IMR-90 (cell line): ENCODE data around the gene GJC2. TPM values are rescaled to one million over a fixed set of nuclear protein-coding genes. Genes with fewer than 3 reads are reported as not detected.

Experiments used
- ATAC-seq: fragments of 200-7000 bp; cut with Tn5 transposase; 2 replicates; pipeline ENCODE4 v1.9.1; 2020; ENCODE audit warnings: low read depth, mild to moderate bottlenecking, moderate library complexity
- BruUV-seq: library from RNA; stranded (reverse); fragments of 400-500 nt; replicated peaks from 2 replicates; lab custom pipeline; 2021; lab: Mats Ljungman, UMichigan
- CTCF ChIA-PET: fragments of 300-600 bp; formaldehyde crosslinking; extraction: SDS; loops from one replicate; lab custom pipeline; 2021; ENCODE audit warnings: antibody characterized with exemption; lab: Yijun Ruan, JAX
- POLR2A ChIA-PET: fragments of 300-600 bp; sonication (Branson Sonifier 250); formaldehyde crosslinking; loops from one replicate; lab custom pipeline; 2022; ENCODE audit warnings: antibody characterized with exemption; ENCODE audit not compliant: unreplicated experiment; lab: Charles Lee
- DNase-seq: peaks from one replicate; pipeline ENCODE4 v3.0.0; 2013
- H2AFZ ChIP-seq: replicated peaks from 2 replicates; pipeline ENCODE3; 2013; ENCODE audit warnings: low read length, mild to moderate bottlenecking; ENCODE audit not compliant: poor library complexity
- H2AK5ac ChIP-seq: 2 replicates; pipeline ENCODE4 v1.6.1; 2013; ENCODE audit warnings: low read depth, low read length, inconsistent platforms
- H2AK9ac ChIP-seq: replicated peaks from 2 replicates; pipeline ENCODE3; 2013; ENCODE audit warnings: mild to moderate bottlenecking, low read depth, low read length, moderate library complexity; ENCODE audit not compliant: poor library complexity
- H2BK120ac ChIP-seq: 2 replicates; pipeline ENCODE4 v1.6.1; 2013; ENCODE audit warnings: low read depth, low read length, inconsistent platforms
- H2BK15ac ChIP-seq: 3 replicates; pipeline ENCODE4 v1.6.1; 2013; ENCODE audit warnings: low read depth, low read length, inconsistent platforms
- H2BK20ac ChIP-seq: 2 replicates; pipeline ENCODE4 v1.6.1; 2013; ENCODE audit warnings: low read depth, mild to moderate bottlenecking, inconsistent platforms, low read length, moderate library complexity
- H2BK5ac ChIP-seq: 2 replicates; pipeline ENCODE4 v1.6.1; 2013; ENCODE audit warnings: mild to moderate bottlenecking, low read depth, low read length, inconsistent platforms; ENCODE audit not compliant: poor library complexity, severe bottlenecking
- H3K14ac ChIP-seq: replicated peaks from 2 replicates; pipeline ENCODE4 v1.6.1; 2013; ENCODE audit warnings: low read depth, low read length, inconsistent platforms
- H3K18ac ChIP-seq: 2 replicates; pipeline ENCODE4 v1.6.1; 2013; ENCODE audit warnings: low read depth, low read length, control low read depth
- H3K23ac ChIP-seq: 2 replicates; pipeline ENCODE4 v1.6.1; 2013; ENCODE audit warnings: low read depth, low read length, inconsistent platforms
- H3K27ac ChIP-seq: 2 replicates; pipeline ENCODE4 v1.5.1; 2013; ENCODE audit warnings: mild to moderate bottlenecking, control low read depth, low read length; ENCODE audit not compliant: insufficient read depth
- H3K27me3 ChIP-seq: 2 replicates; pipeline ENCODE4 v1.6.1; 2013; ENCODE audit warnings: low read length; ENCODE audit not compliant: control insufficient read depth, insufficient read depth
- H3K36me3 ChIP-seq: 2 replicates; pipeline ENCODE4 v1.6.1; 2013; ENCODE audit warnings: low read length, mixed read lengths; ENCODE audit not compliant: control insufficient read depth, insufficient read depth
- H3K4ac ChIP-seq: 2 replicates; pipeline ENCODE4 v1.6.1; 2013; ENCODE audit warnings: low read depth, low read length, inconsistent platforms
- H3K4me1 ChIP-seq: 2 replicates; pipeline ENCODE4 v1.6.1; 2013; ENCODE audit warnings: low read length, mixed read lengths; ENCODE audit not compliant: control insufficient read depth, insufficient read depth
- H3K4me2 ChIP-seq: 2 replicates; pipeline ENCODE4 v1.6.1; 2013; ENCODE audit warnings: low read depth, mild to moderate bottlenecking, control low read depth, low read length, moderate library complexity
- H3K4me3 ChIP-seq: 2 replicates; pipeline ENCODE4 v1.5.1; 2013; ENCODE audit warnings: low read depth, mild to moderate bottlenecking, control low read depth, low read length, moderate library complexity; ENCODE audit not compliant: insufficient read depth
- H3K56ac ChIP-seq: 2 replicates; pipeline ENCODE4 v1.6.1; 2013; ENCODE audit warnings: low read length, inconsistent platforms; ENCODE audit not compliant: insufficient read depth; ENCODE audit errors: extremely low read depth
- H3K79me1 ChIP-seq, 2 experiments: 2 replicates each; pipeline ENCODE4 v1.6.1; 2013; ENCODE audit warnings: low read length in 2 of 2, inconsistent platforms in 1 of 2, low read depth in 1 of 2
- H3K9ac ChIP-seq: 2 replicates; pipeline ENCODE4 v1.6.1; 2013; ENCODE audit warnings: low read depth, low read length, control low read depth
- H3K9me1 ChIP-seq: 2 replicates; pipeline ENCODE4 v1.6.1; 2013; ENCODE audit warnings: low read length, inconsistent platforms; ENCODE audit not compliant: insufficient read depth
- H3K9me3 ChIP-seq: 2 replicates; pipeline ENCODE4 v1.6.1; 2013; ENCODE audit warnings: low read length; ENCODE audit not compliant: control insufficient read depth, insufficient read depth
- H4K20me1 ChIP-seq: 2 replicates; pipeline ENCODE4 v1.6.1; 2013; ENCODE audit warnings: low read length, inconsistent platforms; ENCODE audit not compliant: insufficient read depth
- H4K5ac ChIP-seq: 2 replicates; pipeline ENCODE4 v1.6.1; 2013; ENCODE audit warnings: mild to moderate bottlenecking, low read depth, low read length, control low read depth
- H4K8ac ChIP-seq, 2 experiments: 2 replicates each; pipeline ENCODE4 v1.6.1; 2013; ENCODE audit warnings: low read depth in 2 of 2, low read length in 2 of 2, control low read depth in 1 of 2, inconsistent platforms in 1 of 2
- H4K91ac ChIP-seq: 2 replicates; pipeline ENCODE4 v1.6.1; 2013; ENCODE audit warnings: low read depth, low read length, inconsistent platforms; ENCODE audit not compliant: insufficient read depth
- BHLHE40 ChIP-seq: fragments of 150-350 bp; IDR thresholded peaks from 2 replicates; pipeline ENCODE4 v1.6.1; 2016; ENCODE audit warnings: mild to moderate bottlenecking, low read depth, low read length
- CHD1 ChIP-seq: IDR thresholded peaks from 2 replicates; pipeline ENCODE4 v1.6.1; 2012; ENCODE audit warnings: low read depth, low read length, improper control_type of control experiment
- FOS ChIP-seq: fragments of 150-350 bp; IDR thresholded peaks from 2 replicates; pipeline ENCODE4 v1.6.1; 2016; ENCODE audit warnings: low read depth, low read length
- MAFK ChIP-seq: IDR thresholded peaks from 2 replicates; pipeline ENCODE4 v1.6.1; 2012; ENCODE audit warnings: low read depth, low read length, improper control_type of control experiment
- MAZ ChIP-seq: IDR thresholded peaks from 2 replicates; pipeline ENCODE4 v1.6.1; 2012; ENCODE audit warnings: low read depth, mild to moderate bottlenecking, low read length, improper control_type of control experiment, moderate library complexity, borderline replicate concordance
- NFE2L2 ChIP-seq: fragments of 150-350 bp; IDR thresholded peaks from 2 replicates; pipeline ENCODE4 v1.6.1; 2016; ENCODE audit warnings: low read depth, mild to moderate bottlenecking, low read length
- POLR2A ChIP-seq: IDR thresholded peaks from 2 replicates; pipeline ENCODE4 v1.6.1; 2012; ENCODE audit warnings: mild to moderate bottlenecking, low read depth, low read length
- RAD21 ChIP-seq: IDR thresholded peaks from 2 replicates; pipeline ENCODE4 v1.6.1; 2012; ENCODE audit warnings: low read length, improper control_type of control experiment
- RFX5 ChIP-seq: IDR thresholded peaks from 2 replicates; pipeline ENCODE4 v1.8.0; 2012; ENCODE audit warnings: low read depth, mild to moderate bottlenecking, low read length, moderate library complexity
- SMC3 ChIP-seq: fragments of 150-350 bp; IDR thresholded peaks from 2 replicates; pipeline ENCODE4 v1.6.1; 2016; ENCODE audit warnings: low read depth, mild to moderate bottlenecking, antibody characterized with exemption, low read length, moderate library complexity
- WGBS, 2 experiments: methylation state at CpG; one replicate each; pipeline versions ENCODE4 v1.1.5 to v1.1.7; 2013; ENCODE audit warnings: missing lambda C conversion rate in 2 of 2; ENCODE audit not compliant: insufficient read length in 1 of 2; ENCODE audit errors: extremely low coverage in 2 of 2; 5-methylcytosine and 5-hydroxymethylcytosine counted together
- dilution Hi-C: fragments of 300-500 bp; cut with HindIII; formaldehyde crosslinking; loops from one replicate; pipeline ENCODE4 v1.14.3; 2018; ENCODE audit warnings: low sequenced_read_pairs; ENCODE audit not compliant: unreplicated experiment
- in situ Hi-C: fragments of 300-500 bp; cut with MboI; formaldehyde crosslinking; loops from 3 replicates; pipeline ENCODE4 v1.14.3; 2019; ENCODE audit warnings: low sequenced_read_pairs, inconsistent platforms, mixed read lengths
- intact Hi-C: fragments of 100-400 bp; cut with micrococcal nuclease; formaldehyde crosslinking; loops from 2 replicates; pipeline ENCODE4 v1.10.0; 2022
- polyA plus RNA-seq, 3 experiments: library from polyadenylated mRNA; depleted of rRNA; stranded (reverse); fragments of >200 nt; gene quantifications; 2 replicates each; pipeline ENCODE4 v1.2.3, GENCODE V29; 2012; ENCODE audit warnings: low replicate concordance in 1 of 3
- total RNA-seq: library from RNA; depleted of rRNA; stranded (reverse); fragments of >200 nt; gene quantifications from 2 replicates; pipeline ENCODE4 v1.2.3, GENCODE V29; 2012
- TF ChIP-seq, protein P1 (sequence below): fragments of 150-350 bp; IDR thresholded peaks from 2 replicates; pipeline ENCODE4 v1.6.1; 2016; ENCODE audit warnings: low read depth, mild to moderate bottlenecking, low read length, moderate library complexity, borderline replicate concordance
- TF ChIP-seq, protein P2 (sequence below): fragments of 150-350 bp; IDR thresholded peaks from 2 replicates; pipeline ENCODE4 v1.6.1; 2017; ENCODE audit warnings: mild to moderate bottlenecking, antibody characterized with exemption, low read length, low read depth
- TF ChIP-seq, protein P3 (sequence below): conservative IDR thresholded peaks from 2 replicates; pipeline ENCODE4 v1.5.1; 2012; ENCODE audit warnings: mild to moderate bottlenecking, low read depth, low read length, improper control_type of control experiment

Gene GJC2
- total and polyA plus RNA-seq, 2 of the 4 experiments (the other 2 are of a cell fraction): 1.1 to 1.7 TPM

DNA sequence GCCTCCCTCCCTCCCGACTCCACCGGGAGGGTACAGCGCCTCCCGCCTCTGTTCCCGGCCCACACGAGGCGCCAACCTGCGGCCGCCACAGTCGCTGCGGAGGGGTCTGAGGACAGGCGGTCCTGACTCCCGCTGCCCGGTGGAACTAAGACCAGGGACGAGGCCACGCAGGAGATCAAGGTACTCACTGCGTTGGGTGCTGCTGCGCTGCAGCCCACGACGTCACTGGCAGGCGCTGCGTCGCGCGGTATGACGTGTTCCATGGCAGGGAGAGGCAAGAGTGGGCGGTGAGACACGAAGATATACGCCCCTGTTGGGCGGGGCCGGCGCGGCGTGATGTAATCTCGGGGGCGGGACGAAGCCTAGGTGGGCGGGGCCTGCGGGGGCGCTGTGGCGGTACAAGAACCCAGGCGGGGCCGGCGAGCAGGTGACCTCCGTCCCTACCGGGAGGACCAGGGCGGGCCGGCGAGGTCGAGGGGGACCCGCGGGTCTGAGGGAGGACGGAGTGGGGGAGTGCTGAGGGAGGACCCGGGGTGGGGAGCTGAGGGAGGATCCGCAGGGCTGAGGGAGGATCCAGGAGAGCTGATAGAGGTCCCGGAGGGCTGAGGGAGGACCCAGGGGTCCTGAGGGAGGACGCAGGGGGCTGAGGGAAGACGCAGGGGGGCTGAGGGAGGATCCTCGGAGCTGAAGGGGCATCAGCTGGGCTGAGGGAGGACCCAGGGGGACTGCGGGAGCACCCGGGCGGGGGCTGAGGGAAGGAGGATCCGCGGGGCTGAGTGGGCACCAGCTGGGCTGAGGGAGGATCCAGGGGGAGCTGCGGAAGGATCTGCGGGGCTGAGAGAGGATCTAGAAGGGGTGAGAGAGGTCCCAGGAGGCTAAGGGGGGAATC, 40.4 kb upstream of the GJC2 start, which contains the start of gene MRPL55:
Gene MRPL55 (minus strand): TSS at position 227 of the 889 bp plus-strand sequence. CDS start 1,039 bp downstream, outside the sequence.
- Histone ChIP-seq H2BK120ac (peak within 1 kb of the TSS; percentile 43; the same call in 1 of the 2 replicates), H3K18ac (peak within 1 kb of the TSS; percentile 3; the same call in 1 of the 2 replicates), H3K56ac (peak within 1 kb of the TSS; percentile 37; the same call in 1 of the 2 replicates), H3K14ac (peak within 1 kb of the TSS; percentile 81), H4K20me1 (no peaks in the 10 kb centered on the region), H3K27ac (peak within 1 kb of the TSS; percentile 82), H2BK5ac (peak within 1 kb of the TSS; percentile 82), H2AK5ac (peak within 1 kb of the TSS; percentile 55), H3K4me2 (peak within 1 kb of the TSS; percentile 85), H3K4me1 (peaks cover 3% of the 10 kb centered on the region), H2BK15ac (no peak within 1 kb of the TSS), H3K36me3 (peaks cover 13% of the 10 kb centered on the region), H4K5ac (0 out of 2 replicates have a peak within 1 kb of the TSS, but pooled peaks have one; percentile 39), H4K91ac (peak within 1 kb of the TSS; percentile 34), H4K8ac (peak within 1 kb of the TSS in 1 of 2 experiments; percentile 61; a peak in 3 of 4 replicates), H3K4me3 (peak within 1 kb of the TSS; percentile 86), H3K9me3 (no peaks in the 10 kb centered on the region), H3K27me3 (no peaks in the 10 kb centered on the region), H3K79me1 (peaks cover 11 to 38% of the 10 kb centered on the region in 2 experiments; a peak in 3 of 4 replicates), H3K4ac (peak within 1 kb of the TSS; percentile 80), H3K9me1 (peaks cover under 1% of the 10 kb centered on the region), H2AK9ac (peak within 1 kb of the TSS; percentile 94), H2AFZ (peak within 1 kb of the TSS; percentile 98), H2BK20ac (no peak within 1 kb of the TSS), H3K9ac (peak within 1 kb of the TSS; percentile 93), H3K23ac (peak within 1 kb of the TSS; percentile 63)
- in situ Hi-C loops (no loop called here), dilution Hi-C loops (no loop called here), intact Hi-C loops (no loop called here)
- no TSS peak for BruUV-seq
- DNase-seq (peak; percentile 95), ATAC-seq (peak; percentile 97)
- ChIA-PET POLR2A (interaction anchor here (0.6 kb wide), 1 partner anchor 211 kb away, joined by 8 read pairs; no protein-coding TSS in a partner anchor), CTCF (interaction anchor here (1.1 kb wide), 1 partner anchor 10 kb away, joined by 3 read pairs; no protein-coding TSS in a partner anchor)
- 2% methylated on average over 41 of the region's 66 CpGs; no CpG with 5 or more reads in 1 of the 2 experiments for WGBS, 2 experiments
- TF ChIP-seq MAFK: no peak
- TF ChIP-seq, protein P1, sequence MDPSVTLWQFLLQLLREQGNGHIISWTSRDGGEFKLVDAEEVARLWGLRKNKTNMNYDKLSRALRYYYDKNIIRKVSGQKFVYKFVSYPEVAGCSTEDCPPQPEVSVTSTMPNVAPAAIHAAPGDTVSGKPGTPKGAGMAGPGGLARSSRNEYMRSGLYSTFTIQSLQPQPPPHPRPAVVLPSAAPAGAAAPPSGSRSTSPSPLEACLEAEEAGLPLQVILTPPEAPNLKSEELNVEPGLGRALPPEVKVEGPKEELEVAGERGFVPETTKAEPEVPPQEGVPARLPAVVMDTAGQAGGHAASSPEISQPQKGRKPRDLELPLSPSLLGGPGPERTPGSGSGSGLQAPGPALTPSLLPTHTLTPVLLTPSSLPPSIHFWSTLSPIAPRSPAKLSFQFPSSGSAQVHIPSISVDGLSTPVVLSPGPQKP: no peak
- no peak for TF ChIP-seq BHLHE40
- no peak for TF ChIP-seq CHD1
- TF ChIP-seq, protein P2, sequence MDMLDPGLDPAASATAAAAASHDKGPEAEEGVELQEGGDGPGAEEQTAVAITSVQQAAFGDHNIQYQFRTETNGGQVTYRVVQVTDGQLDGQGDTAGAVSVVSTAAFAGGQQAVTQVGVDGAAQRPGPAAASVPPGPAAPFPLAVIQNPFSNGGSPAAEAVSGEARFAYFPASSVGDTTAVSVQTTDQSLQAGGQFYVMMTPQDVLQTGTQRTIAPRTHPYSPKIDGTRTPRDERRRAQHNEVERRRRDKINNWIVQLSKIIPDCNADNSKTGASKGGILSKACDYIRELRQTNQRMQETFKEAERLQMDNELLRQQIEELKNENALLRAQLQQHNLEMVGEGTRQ: peak; percentile 9; the same call in 1 of the 2 replicates
- TF ChIP-seq FOS: 0 out of 2 replicates have a peak, but pooled peaks have one; percentile 50
- no peak for TF ChIP-seq NFE2L2
- TF ChIP-seq, protein P3, sequence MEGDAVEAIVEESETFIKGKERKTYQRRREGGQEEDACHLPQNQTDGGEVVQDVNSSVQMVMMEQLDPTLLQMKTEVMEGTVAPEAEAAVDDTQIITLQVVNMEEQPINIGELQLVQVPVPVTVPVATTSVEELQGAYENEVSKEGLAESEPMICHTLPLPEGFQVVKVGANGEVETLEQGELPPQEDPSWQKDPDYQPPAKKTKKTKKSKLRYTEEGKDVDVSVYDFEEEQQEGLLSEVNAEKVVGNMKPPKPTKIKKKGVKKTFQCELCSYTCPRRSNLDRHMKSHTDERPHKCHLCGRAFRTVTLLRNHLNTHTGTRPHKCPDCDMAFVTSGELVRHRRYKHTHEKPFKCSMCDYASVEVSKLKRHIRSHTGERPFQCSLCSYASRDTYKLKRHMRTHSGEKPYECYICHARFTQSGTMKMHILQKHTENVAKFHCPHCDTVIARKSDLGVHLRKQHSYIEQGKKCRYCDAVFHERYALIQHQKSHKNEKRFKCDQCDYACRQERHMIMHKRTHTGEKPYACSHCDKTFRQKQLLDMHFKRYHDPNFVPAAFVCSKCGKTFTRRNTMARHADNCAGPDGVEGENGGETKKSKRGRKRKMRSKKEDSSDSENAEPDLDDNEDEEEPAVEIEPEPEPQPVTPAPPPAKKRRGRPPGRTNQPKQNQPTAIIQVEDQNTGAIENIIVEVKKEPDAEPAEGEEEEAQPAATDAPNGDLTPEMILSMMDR: no peak; the same call in 1 of the 2 replicates
- no peak for TF ChIP-seq RFX5
- TF ChIP-seq MAZ: peak; percentile 93; the same call in 1 of the 2 replicates
- no peak for TF ChIP-seq RAD21
- no peak for TF ChIP-seq SMC3
- peak; percentile 81 for TF ChIP-seq POLR2A
